Fibroblast of villous mesenchyme (primary cell): Measurements from ENCODE around the gene RAMP3. TPM values are rescaled to one million over a fixed set of nuclear protein-coding genes. Genes with fewer than 3 reads are reported as not detected.

Experiments
- DNase-seq: peaks from one replicate; pipeline ENCODE4 v3.0.0-alpha.2; 2010; ENCODE audit warnings: low read depth
- H3K4me3 ChIP-seq: 2 replicates; pipeline ENCODE4 v1.5.1; 2011; ENCODE audit warnings: low read depth, mild to moderate bottlenecking, low read length
- CTCF ChIP-seq: IDR thresholded peaks from 2 replicates; pipeline ENCODE4 v1.5.1; 2012; ENCODE audit warnings: low read depth, mild to moderate bottlenecking, low read length; ENCODE audit not compliant: insufficient read depth
- total RNA-seq: library from RNA; depleted of rRNA; stranded (reverse); fragments of >200 nt; gene quantifications from 2 replicates; pipeline ENCODE4 v1.2.3, GENCODE V29; 2012

Gene RAMP3
- total RNA-seq, 1 donor, result not detected

DNA sequence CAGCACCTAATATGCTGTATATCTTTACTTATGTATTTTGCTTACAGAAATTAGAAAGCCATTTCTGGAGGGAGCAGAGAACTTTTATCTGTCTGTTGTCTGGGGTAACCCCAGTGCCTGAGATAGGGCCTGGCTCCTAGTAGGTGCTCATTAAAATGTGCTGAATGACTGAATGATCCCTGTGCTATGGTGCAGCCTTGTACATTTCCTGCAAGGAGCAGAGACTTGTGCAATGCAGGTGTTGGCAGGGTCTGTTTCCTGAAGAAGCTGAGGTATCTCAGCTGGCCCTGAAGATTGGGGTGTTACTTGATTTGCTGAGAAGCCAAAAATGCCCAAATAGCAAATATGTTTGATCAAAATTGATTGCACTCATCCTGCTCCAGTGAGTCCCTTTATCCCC, 65.5 kb downstream of the RAMP3 start:
- DNase-seq, result no peak
- no peak overlapping the region for H3K4me3 ChIP-seq
- TF ChIP-seq CTCF, result no peak

- no peak for TF ChIP-seq CTCF
- no peak for DNase-seq
- H3K4me3 ChIP-seq, result no peak overlapping the region
Measured at GRCh38 chr7:45223728-45224630, 66.4 kb downstream of the RAMP3 start.

DNA sequence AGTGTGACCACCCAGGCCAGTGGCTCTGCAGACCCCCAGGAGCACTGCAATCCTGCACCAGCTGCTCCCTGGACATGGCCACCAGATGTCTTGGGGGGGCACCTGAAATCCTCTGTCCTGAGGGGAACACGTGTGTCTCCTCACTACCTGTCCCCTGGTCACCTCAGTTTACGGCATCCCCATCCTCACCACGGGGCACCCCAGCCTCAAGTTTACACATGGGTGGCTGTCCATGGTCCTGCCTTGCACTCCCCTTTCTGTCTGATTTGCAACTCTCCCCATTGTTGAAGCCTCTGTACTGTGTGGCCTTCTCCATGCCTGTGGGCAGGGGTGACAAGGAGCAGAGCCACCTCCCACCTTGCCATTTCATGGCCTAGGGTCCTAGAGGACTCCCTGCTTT, 67.2 kb downstream of the RAMP3 start:
- TF ChIP-seq CTCF, result no peak
- DNase-seq, result peak; percentile 4
- H3K4me3 ChIP-seq, result no peak overlapping the region

GRCh38 chr7:45225311-45225947, 67.8 kb downstream of the RAMP3 start:
- DNase-seq, result no peak
- H3K4me3 ChIP-seq, result no peak overlapping the region
- TF ChIP-seq CTCF, result no peak

- no peak for DNase-seq
- TF ChIP-seq CTCF, result no peak
- H3K4me3 ChIP-seq, result no peak overlapping the region
Measured at GRCh38 chr7:45225948-45226335, 68.4 kb downstream of the RAMP3 start.

DNA sequence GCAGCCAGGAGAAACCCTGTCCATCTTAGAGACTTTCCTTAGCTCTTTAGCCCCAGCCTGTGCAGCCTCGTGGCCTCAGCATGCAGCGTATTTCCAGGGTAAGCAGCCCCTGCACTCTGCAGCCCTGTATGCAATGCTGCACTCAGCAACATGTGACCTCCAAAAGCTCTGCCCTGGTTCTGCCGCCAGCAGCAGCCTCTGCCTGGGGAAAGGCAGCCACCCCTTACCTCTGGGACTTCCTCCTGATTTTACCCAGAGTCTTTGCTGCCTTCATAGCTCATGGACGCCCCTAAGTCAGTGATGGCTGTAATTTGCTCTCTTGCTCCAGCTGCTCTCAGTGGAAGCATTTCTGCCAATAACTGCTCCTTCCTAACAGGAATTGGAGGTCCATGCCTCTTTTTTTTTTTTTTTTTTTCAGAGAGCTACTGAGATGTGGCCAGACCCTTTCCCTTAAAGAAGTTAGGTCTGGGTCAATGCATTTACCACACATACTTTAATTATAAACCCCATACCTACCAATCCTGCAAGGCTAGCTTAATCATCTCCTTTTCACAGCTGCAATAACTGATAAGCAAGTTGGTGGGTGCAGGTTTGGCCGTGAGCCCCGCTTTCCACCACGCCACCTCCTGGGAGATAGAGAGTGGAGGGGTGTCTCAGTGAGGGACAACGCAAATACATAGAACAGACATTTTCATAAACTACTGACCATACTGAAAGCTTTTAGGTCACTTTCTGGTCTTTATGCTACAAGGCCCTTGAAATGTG, 71.7 kb downstream of the RAMP3 start:
- no peak for TF ChIP-seq CTCF
- DNase-seq, result no peak
- no peak overlapping the region for H3K4me3 ChIP-seq
